K562 (cell line): ENCODE results near the gene ATRN. TPM values are rescaled to one million over a fixed set of nuclear protein-coding genes. Genes with fewer than 3 reads are reported as not detected.

Source experiments
- ATAC-seq: fragments of 200-7000 bp; cut with Tn5 transposase; 3 replicates; pipeline ENCODE4 v1.9.1; 2020; ENCODE audit warnings: moderate library complexity
- BruUV-seq: library from RNA; stranded (reverse); fragments of 400-500 nt; replicated peaks from 2 replicates; lab custom pipeline; 2021; lab: Mats Ljungman, UMichigan
- CTCF ChIA-PET: fragments of 300-600 bp; formaldehyde crosslinking; extraction: SDS; loops from one replicate; lab custom pipeline; 2021; ENCODE audit warnings: low intra/inter-chr PET ratio; lab: Yijun Ruan, JAX
- POLR2A ChIA-PET: fragments of 300-600, 350-650 bp; sonication (Branson Sonifier 250); formaldehyde crosslinking; extraction: SDS; loops from one replicate; lab custom pipeline; 2021; ENCODE audit warnings: antibody characterized with exemption, inconsistent platforms; lab: Yijun Ruan, JAX
- DNase-seq, 4 experiments: peaks; one replicate each; pipeline versions ENCODE4 v3.0.0 to v3.0.0-alpha.2; 2011 to 2018; ENCODE audit warnings: low spot score in 3 of 4, mixed read lengths in 3 of 4; ENCODE audit errors: extremely low read depth in 1 of 4
- FAIRE-seq: peaks from 2 replicates; lab custom pipeline; 2011; peaks lifted over from hg19 to GRCh38; lab: Jason Lieb, UNC
- H2AFZ ChIP-seq: 2 replicates; pipeline ENCODE4 v1.6.0; 2011; ENCODE audit warnings: low read depth, low read length, control low read depth, inconsistent platforms
- H3K27ac ChIP-seq: fragments of 200-600 bp; 3 replicates; pipeline ENCODE4 v1.8.0; 2011; ENCODE audit warnings: low read depth, mild to moderate bottlenecking, control low read depth, inconsistent platforms, low read length, moderate library complexity, mixed read lengths; ENCODE audit errors: extremely low read depth
- H3K27me3 ChIP-seq, 2 experiments: fragments of 300-600 bp in 1 of 2; 2 replicates in 1 of 2; 3 replicates in 1 of 2; pipeline versions ENCODE4 v1.6.0 to v1.8.0; 2011; ENCODE audit warnings: inconsistent platforms in 2 of 2, low read length in 2 of 2, mild to moderate bottlenecking in 1 of 2, mixed read lengths in 1 of 2, moderate library complexity in 1 of 2; ENCODE audit not compliant: control insufficient read depth in 2 of 2, insufficient read depth in 2 of 2
- H3K36me3 ChIP-seq: fragments of 300-600 bp; 3 replicates; pipeline ENCODE4 v1.8.0; 2011; ENCODE audit warnings: mild to moderate bottlenecking, low read length, inconsistent platforms; ENCODE audit not compliant: control insufficient read depth, insufficient read depth
- H3K4me1 ChIP-seq, 2 experiments: fragments of 200-600 bp in 1 of 2; replicated peaks in 1 of 2; 2 replicates in 1 of 2; 3 replicates in 1 of 2; pipeline versions ENCODE4 v1.5.1 to v1.8.0; 2011; ENCODE audit warnings: inconsistent platforms in 2 of 2, low read length in 2 of 2, mild to moderate bottlenecking in 1 of 2, mixed read lengths in 1 of 2, moderate library complexity in 1 of 2; ENCODE audit not compliant: control insufficient read depth in 2 of 2, insufficient read depth in 2 of 2
- H3K4me2 ChIP-seq: 2 replicates; pipeline ENCODE4 v1.6.1; 2011; ENCODE audit warnings: low read length, control low read depth, inconsistent platforms, mixed read lengths; ENCODE audit not compliant: insufficient read depth
- H3K4me3 ChIP-seq: fragments of 200-600 bp; sonication (generic), shearing (Covaris generic); 2 replicates; pipeline ENCODE4 v1.5.1; 2016; ENCODE audit warnings: control low read depth, inconsistent platforms
- H3K79me2 ChIP-seq: fragments of 200-600 bp; 3 replicates; pipeline ENCODE4 v1.8.0; 2011; ENCODE audit warnings: low read length, inconsistent platforms; ENCODE audit not compliant: control insufficient read depth, insufficient read depth
- H3K9ac ChIP-seq, 2 experiments: 2 replicates each; pipeline versions ENCODE4 v1.6.0 to v1.6.1; 2011; ENCODE audit warnings: low read depth in 2 of 2, low read length in 2 of 2, control low read depth in 1 of 2, inconsistent platforms in 1 of 2, mild to moderate bottlenecking in 1 of 2, mixed read lengths in 1 of 2; ENCODE audit not compliant: insufficient read depth in 1 of 2
- H3K9me1 ChIP-seq: one replicate; pipeline ENCODE4 v1.6.0; 2011; ENCODE audit warnings: inconsistent platforms, mild to moderate bottlenecking, low read length, moderate library complexity; ENCODE audit not compliant: control insufficient read depth, insufficient read depth
- H3K9me3 ChIP-seq: replicated peaks from 2 replicates; pipeline ENCODE4 v1.5.1; 2011; ENCODE audit warnings: low read depth, low read length, inconsistent platforms; ENCODE audit not compliant: control insufficient read depth, insufficient read depth
- H4K20me1 ChIP-seq: replicated peaks from 2 replicates; pipeline ENCODE4 v1.6.1; 2011; ENCODE audit warnings: low read length, inconsistent platforms, mixed read lengths; ENCODE audit not compliant: control insufficient read depth, insufficient read depth
- E2F1 ChIP-seq: sonication (generic); formaldehyde crosslinking; IDR thresholded peaks from 2 replicates; pipeline ENCODE4 v1.8.1; 2023; ENCODE audit warnings: mild to moderate bottlenecking, missing genetic modification reagents, moderate library complexity
- MGA ChIP-seq: fragments of 450-650 bp; IDR thresholded peaks from 2 replicates; pipeline ENCODE4 v1.6.1; 2016; ENCODE audit warnings: mild to moderate bottlenecking, moderate library complexity
- SFPQ ChIP-seq: fragments of 200-400 bp; formaldehyde crosslinking; IDR thresholded peaks from 2 replicates; pipeline ENCODE4 v1.6.1; 2017; ENCODE audit warnings: mild to moderate bottlenecking, low read depth, low read length, moderate library complexity
- SNAPC5 ChIP-seq: fragments of 250-450 bp; sonication (Bioruptor Pico); IDR thresholded peaks from 2 replicates; pipeline ENCODE4 v1.8.0; 2021; ENCODE audit warnings: moderate library complexity, mild to moderate bottlenecking, inconsistent platforms
- TBL1XR1 ChIP-seq, 2 experiments: IDR thresholded peaks; 2 replicates each; pipeline ENCODE4 v1.6.1; 2012; ENCODE audit warnings: improper control_type of control experiment in 2 of 2, low read length in 2 of 2, mild to moderate bottlenecking in 1 of 2
- ZNF311 ChIP-seq: fragments of 250-450 bp; sonication (Bioruptor Pico); IDR thresholded peaks from 2 replicates; pipeline ENCODE4 v1.4.0; 2020; ENCODE audit warnings: mild to moderate bottlenecking, moderate library complexity
- WGBS: fragments of 100-300 bp; shearing (Covaris generic); methylation state at CpG from one replicate; pipeline ENCODE4 v1.1.6; 2016; ENCODE audit warnings: low coverage, mixed read lengths; ENCODE audit not compliant: insufficient coverage; ENCODE audit errors: missing lambda C conversion rate; 5-methylcytosine and 5-hydroxymethylcytosine counted together
- in situ Hi-C: fragments of 300-500 bp; cut with MboI; formaldehyde crosslinking; loops from 4 replicates; pipeline ENCODE4 v1.15.0; 2018; ENCODE audit warnings: inconsistent platforms, mixed read lengths
- intact Hi-C: fragments of 100-400 bp; cut with micrococcal nuclease; formaldehyde crosslinking; loops from 2 replicates; pipeline ENCODE4 v1.14.2; 2022
- polyA plus RNA-seq, 8 experiments: library from polyadenylated mRNA; depleted of rRNA in 4 of 8; stranded (reverse) in 5 of 8; unstranded in 3 of 8; fragments of >200 nt; fragmentation: Nextera tagmentation in 2 of 8; fragmentation: Illumina TruSeq in 1 of 8; extraction: Ambion mirVana in 2 of 8; extraction: Trizol in 1 of 8; gene quantifications; 2 replicates each; pipeline versions ENCODE4 v1.2.1 to v1.2.3, GENCODE V29; 2011 to 2014; ENCODE audit warnings: inconsistent platforms in 1 of 8, missing spikeins in 1 of 8
- total RNA-seq, 7 experiments: library from RNA; depleted of rRNA in 6 of 7; stranded (reverse); fragments of >200 nt in 6 of 7; fragmentation: Illumina TruSeq in 2 of 7; extraction: Trizol in 2 of 7; gene quantifications; 2 replicates each; pipeline versions ENCODE4 v1.2.1 to v1.2.3, GENCODE V29; 2011 to 2021; ENCODE audit warnings: low replicate concordance in 1 of 7

The ATRN gene
- total and polyA plus RNA-seq, 9 of the 15 experiments (the other 6 are each of a cell fraction or from before 2014, with no cell fraction given): 0.69 to 16.5 (median 7.6) TPM

- no peak for TF ChIP-seq SFPQ
- no peak for TF ChIP-seq ZNF311 (CRISPR knock-in tag)
- no peak for TF ChIP-seq TBL1XR1 (IDR thresholded peaks at IDR 0.05; ENCODE audit: low read length in 2 of 2)
- no peak for TF ChIP-seq SNAPC5 (CRISPR knock-in tag)
These were observed 112.9 kb downstream of the ATRN start (continued) for GRCh38 chr20:3583765-3584164.

- peaks cover 2% of the 10 kb centered on the region for H3K9me1 ChIP-seq
- no peak overlapping the region for H3K4me2 ChIP-seq
- FAIRE-seq (no peak), DNase-seq (no peak), ATAC-seq (no peak)
- no peaks in the 10 kb centered on the region for H3K79me2 ChIP-seq
- no peaks in the 10 kb centered on the region for H3K9me3 ChIP-seq
- WGBS: 86% methylated on average over 1 of the region's 1 CpG
- ChIA-PET POLR2A (no interaction called here), CTCF (no interaction called here)
- H3K27ac ChIP-seq: no peak overlapping the region
- no peaks in the 10 kb centered on the region for H3K4me1 ChIP-seq
- H2AFZ ChIP-seq: no peak overlapping the region
- H3K9ac ChIP-seq: no peak overlapping the region
- H3K36me3 ChIP-seq: peaks cover 23% of the 10 kb centered on the region
- no peaks in the 10 kb centered on the region for H4K20me1 ChIP-seq
- in situ Hi-C loops: no loop called here
- no peaks in the 10 kb centered on the region for H3K27me3 ChIP-seq
- intact Hi-C loops: no loop called here
- no TSS peak for BruUV-seq
- no peak overlapping the region for H3K4me3 ChIP-seq
- no peak for TF ChIP-seq MGA
- no peak for TF ChIP-seq E2F1 (CRISPR knock-in tag)
These were observed 115.3 kb downstream of the ATRN start for GRCh38 chr20:3586093-3586492.
